ENCODE measurements around the gene PROX2. TPM values are rescaled to one million over a fixed set of nuclear protein-coding genes. Genes with fewer than 3 reads are reported as not detected.

PROX2 gene
- total RNA-seq, 1 experiment from 2014 or later: not detected

- no peaks in the 10 kb centered on the region for H3K4me1 Mint-ChIP-seq (ENCODE audit: low read depth, unreplicated experiment)
- H3K9me3 Mint-ChIP-seq (ENCODE audit: low read depth, unreplicated experiment): no peaks in the 10 kb centered on the region
- CTCF ChIA-PET: interaction anchor here (0.6 to 1.6 kb wide), 5 partner anchors 17 to 406 kb away, joined by 3 to 6 read pairs (median 6); partner anchors contain the start of gene EIF2B2
- TSS peak; percentile 75 for BruUV-seq (replicated peaks)
- H3K4me3 Mint-ChIP-seq (ENCODE audit: low read depth, unreplicated experiment): peak overlapping the region; percentile 73
- intact Hi-C loops (cut with micrococcal nuclease; ENCODE audit: unreplicated experiment): no loop called here
- no peaks in the 10 kb centered on the region for H3K27me3 Mint-ChIP-seq (ENCODE audit: unreplicated experiment)
- no peak for DNase-seq
- no peak for TF ChIP-seq CTCF (IDR thresholded peaks at IDR 0.05; ENCODE audit: unreplicated experiment)
- H3K27ac Mint-ChIP-seq (ENCODE audit: unreplicated experiment): peak overlapping the region; percentile 37
- peaks cover 10% of the 10 kb centered on the region for H3K36me3 Mint-ChIP-seq (ENCODE audit: insufficient read depth, unreplicated experiment)
Observed at GRCh38 chr14:74921987-74922751, 46.2 kb upstream of the PROX2 start.

- no peak overlapping the region for H3K4me3 Mint-ChIP-seq (ENCODE audit: low read depth, unreplicated experiment)
- peaks cover 10% of the 10 kb centered on the region for H3K36me3 Mint-ChIP-seq (ENCODE audit: insufficient read depth, unreplicated experiment)
- CTCF ChIA-PET: interaction anchor here (0.6 to 0.8 kb wide), 3 partner anchors 48 to 479 kb away, joined by 3 read pairs; no protein-coding TSS in a partner anchor
- no TSS peak for BruUV-seq (replicated peaks)
- no peaks in the 10 kb centered on the region for H3K27me3 Mint-ChIP-seq (ENCODE audit: unreplicated experiment)
- H3K27ac Mint-ChIP-seq (ENCODE audit: unreplicated experiment): no peak overlapping the region
- no peak for DNase-seq
- intact Hi-C loops (cut with micrococcal nuclease; ENCODE audit: unreplicated experiment): no loop called here
- TF ChIP-seq CTCF (IDR thresholded peaks at IDR 0.05; ENCODE audit: unreplicated experiment): no peak
- no peaks in the 10 kb centered on the region for H3K9me3 Mint-ChIP-seq (ENCODE audit: low read depth, unreplicated experiment)
- no peaks in the 10 kb centered on the region for H3K4me1 Mint-ChIP-seq (ENCODE audit: low read depth, unreplicated experiment)
Observed at GRCh38 chr14:74921053-74921620, 45.2 kb upstream of the PROX2 start.

GRCh38 chr14:74920281-74920680 lies 44.3 kb upstream of the PROX2 start:
- CTCF ChIA-PET: no interaction called here
- no TSS peak for BruUV-seq (replicated peaks)
- no peak overlapping the region for H3K4me3 Mint-ChIP-seq (ENCODE audit: low read depth, unreplicated experiment)
- DNase-seq: no peak
- H3K27me3 Mint-ChIP-seq (ENCODE audit: unreplicated experiment): no peaks in the 10 kb centered on the region
- H3K36me3 Mint-ChIP-seq (ENCODE audit: insufficient read depth, unreplicated experiment): peaks cover 10% of the 10 kb centered on the region
- no peak for TF ChIP-seq CTCF (IDR thresholded peaks at IDR 0.05; ENCODE audit: unreplicated experiment)
- H3K27ac Mint-ChIP-seq (ENCODE audit: unreplicated experiment): no peak overlapping the region
- H3K4me1 Mint-ChIP-seq (ENCODE audit: low read depth, unreplicated experiment): no peaks in the 10 kb centered on the region
- H3K9me3 Mint-ChIP-seq (ENCODE audit: low read depth, unreplicated experiment): no peaks in the 10 kb centered on the region
- intact Hi-C loops (cut with micrococcal nuclease; ENCODE audit: unreplicated experiment): no loop called here

- Mint-ChIP-seq H3K27me3 (ENCODE audit: unreplicated experiment) (no peaks in the 10 kb centered on the region), H3K27ac (ENCODE audit: unreplicated experiment) (no peak overlapping the region), H3K4me3 (ENCODE audit: low read depth, unreplicated experiment) (no peak overlapping the region), H3K9me3 (ENCODE audit: low read depth, unreplicated experiment) (no peaks in the 10 kb centered on the region), H3K36me3 (ENCODE audit: insufficient read depth, unreplicated experiment) (peaks cover 10% of the 10 kb centered on the region), H3K4me1 (ENCODE audit: low read depth, unreplicated experiment) (no peaks in the 10 kb centered on the region)
- no TSS peak for BruUV-seq (replicated peaks)
- no peak for DNase-seq
- intact Hi-C loops (cut with micrococcal nuclease; ENCODE audit: unreplicated experiment): no loop called here
- no peak for TF ChIP-seq CTCF (IDR thresholded peaks at IDR 0.05; ENCODE audit: unreplicated experiment)
- CTCF ChIA-PET: no interaction called here
Observed at GRCh38 chr14:74919421-74920165, 43.6 kb upstream of the PROX2 start.

Measured in Calu3 (cell line).